Activated CD4-positive, CD25-positive, alpha-beta regulatory T cell treated with anti-CD3 and anti-CD28 coated beads, Interleukin-2, amount 50 U/mL, for 24 hours (primary cell): ENCODE results near the gene MRPL43.
A peak's percentile ranks its signal among the peaks of the same experiment; 100 is the strongest.

Source experiments
- ATAC-seq, 2 donors: fragments of 150-1000 bp; cut with Tn5 transposase; one replicate each; pipeline ENCODE4 v1.10.0; 2021; ENCODE audit warnings: mild to moderate bottlenecking in 1 of 2, moderate library complexity in 1 of 2

Gene MRPL43

GRCh38 chr10:100962351-100963080, 24.8 kb downstream of the MRPL43 start:
- ATAC-seq: no peak

- ATAC-seq: no peak
Measured at GRCh38 chr10:100960251-100960650, 27.0 kb downstream of the MRPL43 start.

- no peak for ATAC-seq
Measured at GRCh38 chr10:100948916-100949315, 38.4 kb downstream of the MRPL43 start.

GRCh38 chr10:100945754-100946153, 41.5 kb downstream of the MRPL43 start:
- ATAC-seq: no peak

- ATAC-seq: peak in 1 of 2 donors; percentile 30
Measured at GRCh38 chr10:100943508-100943907, 43.8 kb downstream of the MRPL43 start.

GRCh38 chr10:100942229-100942628, 45.1 kb downstream of the MRPL43 start:
- no peak for ATAC-seq

GRCh38 chr10:100939763-100940344, 47.4 kb downstream of the MRPL43 start:
- ATAC-seq: no peak
